Large intestine (tissue), 3 donors: ENCODE data around the gene C1orf167. TPM values are rescaled to one million over a fixed set of nuclear protein-coding genes. Genes with fewer than 3 reads are reported as not detected.

Experiments
- DNase-seq, 2 donors: peaks; one replicate each; pipeline versions ENCODE4 v3.0.0 to v3.0.0-alpha.2; 2013
- H3K27ac ChIP-seq: one replicate; pipeline ENCODE4 v1.5.1; 2013; ENCODE audit warnings: low read length
- H3K27me3 ChIP-seq: 2 replicates; pipeline ENCODE4 v1.6.1; 2013; ENCODE audit warnings: low read length; ENCODE audit not compliant: control insufficient read depth, insufficient read depth
- H3K36me3 ChIP-seq: 2 replicates; pipeline ENCODE4 v1.6.1; 2013; ENCODE audit warnings: low read length; ENCODE audit not compliant: control insufficient read depth, insufficient read depth
- H3K4me1 ChIP-seq: one replicate; pipeline ENCODE4 v1.6.1; 2013; ENCODE audit warnings: low read length; ENCODE audit not compliant: control insufficient read depth, insufficient read depth
- H3K4me3 ChIP-seq: one replicate; pipeline ENCODE4 v1.5.1; 2013; ENCODE audit warnings: low read length
- H3K9me3 ChIP-seq: one replicate; pipeline ENCODE4 v1.6.1; 2013; ENCODE audit warnings: mild to moderate bottlenecking, low read depth, low read length, moderate library complexity; ENCODE audit not compliant: control insufficient read depth
- WGBS: methylation state at CpG from one replicate; pipeline ENCODE4 v1.1.5; 2013; ENCODE audit warnings: low lambda C conversion rate; ENCODE audit not compliant: insufficient coverage; 5-methylcytosine and 5-hydroxymethylcytosine counted together
- polyA plus RNA-seq: library from polyadenylated mRNA; unstranded; fragments of 120-200 nt; gene quantifications from one replicate; pipeline ENCODE4 v1.2.1, GENCODE V29; 2013

Gene C1orf167
- polyA plus RNA-seq, 1 donor: 0.15 TPM

- Histone ChIP-seq H3K4me1 (peaks cover 24% of the 10 kb centered on the region), H3K9me3 (no peaks in the 10 kb centered on the region), H3K36me3 (peaks cover 11% of the 10 kb centered on the region), H3K4me3 (peak overlapping the region; percentile 10), H3K27ac (no peak overlapping the region), H3K27me3 (no peaks in the 10 kb centered on the region)
- peak; percentile 51 to 55 for DNase-seq
- WGBS: no CpG with 5 or more reads among the region's 30 CpGs
Observed at GRCh38 chr1:11784993-11785769, 23.2 kb downstream of the C1orf167 start.

GRCh38 chr1:11786168-11786567 is 24.2 kb downstream of the C1orf167 start:
- no CpG with 5 or more reads among the region's 5 CpGs for WGBS
- Histone ChIP-seq H3K27ac (no peak overlapping the region), H3K27me3 (no peaks in the 10 kb centered on the region), H3K4me1 (peaks cover 28% of the 10 kb centered on the region), H3K9me3 (no peaks in the 10 kb centered on the region), H3K4me3 (no peak overlapping the region), H3K36me3 (peaks cover 19% of the 10 kb centered on the region)
- no peak for DNase-seq

- WGBS: no CpG with 5 or more reads among the region's 16 CpGs
- Histone ChIP-seq H3K4me3 (no peak overlapping the region), H3K9me3 (no peaks in the 10 kb centered on the region), H3K4me1 (peaks cover 35% of the 10 kb centered on the region), H3K27me3 (no peaks in the 10 kb centered on the region), H3K36me3 (peaks cover 27% of the 10 kb centered on the region), H3K27ac (no peak overlapping the region)
- DNase-seq: peak in 1 of 2 donors; percentile 39
Observed at GRCh38 chr1:11787251-11787803, 25.3 kb downstream of the C1orf167 start.

- Histone ChIP-seq H3K9me3 (no peaks in the 10 kb centered on the region), H3K4me1 (peaks cover 35% of the 10 kb centered on the region), H3K36me3 (peaks cover 33% of the 10 kb centered on the region), H3K27ac (no peak overlapping the region), H3K27me3 (no peaks in the 10 kb centered on the region), H3K4me3 (no peak overlapping the region)
- WGBS: no CpG with 5 or more reads among the region's 14 CpGs
- DNase-seq: no peak
Observed at GRCh38 chr1:11787804-11788436, 25.9 kb downstream of the C1orf167 start.

GRCh38 chr1:11788549-11789053 is 26.6 kb downstream of the C1orf167 start:
- WGBS: no CpG with 5 or more reads among the region's 14 CpGs
- Histone ChIP-seq H3K27ac (no peak overlapping the region), H3K4me1 (peaks cover 35% of the 10 kb centered on the region), H3K9me3 (no peaks in the 10 kb centered on the region), H3K27me3 (no peaks in the 10 kb centered on the region), H3K36me3 (peaks cover 37% of the 10 kb centered on the region), H3K4me3 (no peak overlapping the region)
- no peak for DNase-seq

GRCh38 chr1:11789126-11790067 is 27.4 kb downstream of the C1orf167 start:
- Histone ChIP-seq H3K36me3 (peaks cover 45% of the 10 kb centered on the region), H3K27me3 (no peaks in the 10 kb centered on the region), H3K4me3 (no peak overlapping the region), H3K9me3 (no peaks in the 10 kb centered on the region), H3K4me1 (peaks cover 35% of the 10 kb centered on the region), H3K27ac (peak overlapping the region; percentile 74)
- no CpG with 5 or more reads among the region's 13 CpGs for WGBS
- no peak for DNase-seq

GRCh38 chr1:11790101-11790879 is 28.3 kb downstream of the C1orf167 start:
- no peak for DNase-seq
- no peaks in the 10 kb centered on the region for H3K27me3 ChIP-seq
- no peak overlapping the region for H3K4me3 ChIP-seq
- peak overlapping the region; percentile 74 for H3K27ac ChIP-seq
- peaks cover 53% of the 10 kb centered on the region for H3K36me3 ChIP-seq
- no CpG with 5 or more reads among the region's 20 CpGs for WGBS
- no peaks in the 10 kb centered on the region for H3K9me3 ChIP-seq
- peaks cover 27% of the 10 kb centered on the region for H3K4me1 ChIP-seq

- peaks cover 62% of the 10 kb centered on the region for H3K36me3 ChIP-seq
- H3K27ac ChIP-seq: peak overlapping the region; percentile 74
- H3K27me3 ChIP-seq: no peaks in the 10 kb centered on the region
- peaks cover 25% of the 10 kb centered on the region for H3K4me1 ChIP-seq
- peak; percentile 61 to 82 for DNase-seq
- H3K4me3 ChIP-seq: no peak overlapping the region
- H3K9me3 ChIP-seq: no peaks in the 10 kb centered on the region
- WGBS: no CpG with 5 or more reads among the region's 19 CpGs
Observed at GRCh38 chr1:11790880-11791715, 29.1 kb downstream of the C1orf167 start.

GRCh38 chr1:11792106-11792505 is 30.1 kb downstream of the C1orf167 start:
- WGBS: no CpG with 5 or more reads among the region's 11 CpGs
- H3K9me3 ChIP-seq: no peaks in the 10 kb centered on the region
- peak overlapping the region; percentile 57 for H3K27ac ChIP-seq
- H3K36me3 ChIP-seq: peaks cover 68% of the 10 kb centered on the region
- H3K27me3 ChIP-seq: no peaks in the 10 kb centered on the region
- H3K4me1 ChIP-seq: peaks cover 18% of the 10 kb centered on the region
- H3K4me3 ChIP-seq: no peak overlapping the region
- DNase-seq: no peak
